Epithelial cell of esophagus (primary cell): ENCODE results near the gene PAEP.

Experiments
- DNase-seq: peaks from one replicate; pipeline ENCODE4 v3.0.0; 2010; ENCODE audit warnings: low read depth
- H3K4me3 ChIP-seq: 2 replicates; pipeline ENCODE4 v1.5.1; 2011; ENCODE audit warnings: mild to moderate bottlenecking, low read length, control low read depth
- CTCF ChIP-seq: IDR thresholded peaks from 2 replicates; pipeline ENCODE4 v1.5.1; 2011; ENCODE audit warnings: low read depth, mild to moderate bottlenecking, low read length, control low read depth, inconsistent platforms; ENCODE audit not compliant: insufficient read depth; ENCODE audit errors: missing control alignments

Gene PAEP

GRCh38 chr9:135515083-135515951 lies 46.2 kb upstream of the PAEP start:
- no peak for TF ChIP-seq CTCF
- DNase-seq: no peak
- H3K4me3 ChIP-seq: no peak overlapping the region

- no peak for TF ChIP-seq CTCF
- no peak overlapping the region for H3K4me3 ChIP-seq
- no peak for DNase-seq
Observed at GRCh38 chr9:135516132-135516860, 45.3 kb upstream of the PAEP start.

GRCh38 chr9:135517407-135517822 lies 44.1 kb upstream of the PAEP start:
- DNase-seq: no peak
- H3K4me3 ChIP-seq: no peak overlapping the region
- no peak for TF ChIP-seq CTCF

- DNase-seq: no peak
- H3K4me3 ChIP-seq: no peak overlapping the region
- TF ChIP-seq CTCF: no peak
Observed at GRCh38 chr9:135519179-135519971, 42.2 kb upstream of the PAEP start.

- DNase-seq: no peak
- no peak within 1 kb of the TSS for H3K4me3 ChIP-seq
- no peak for TF ChIP-seq CTCF
Observed at GRCh38 chr9:135520916-135521607, 40.5 kb upstream of the PAEP start, which contains the start of gene LCN1. Gene LCN1, plus strand, starts transcription at chr9:135521440. Its CDS starts 58 bp downstream, at chr9:135521498.

- H3K4me3 ChIP-seq: no peak overlapping the region
- TF ChIP-seq CTCF: no peak
- DNase-seq: no peak
Observed at GRCh38 chr9:135521608-135522095, 39.9 kb upstream of the PAEP start.
